NCI-H2196 treated with DMSO at 0.1 percent for 48 hours (cell line): Measurements from ENCODE around the gene NFATC2.

ENCODE experiments used
- DNase-seq: peaks from one replicate; lab custom pipeline; 2025; ENCODE audit not compliant: unreplicated experiment; lab: John Stamatoyannopoulos, UW

Gene NFATC2

GRCh38 chr20:51396365-51396909 is 146.1 kb downstream of the NFATC2 start:
- no peak for DNase-seq

- DNase-seq: no peak
These were observed 147.8 kb downstream of the NFATC2 start for GRCh38 chr20:51394706-51395105.

GRCh38 chr20:51393571-51393970 is 148.9 kb downstream of the NFATC2 start:
- DNase-seq: no peak

- no peak for DNase-seq
These were observed 149.8 kb downstream of the NFATC2 start for GRCh38 chr20:51392614-51393186.

- no peak for DNase-seq
These were observed 150.6 kb downstream of the NFATC2 start for GRCh38 chr20:51391926-51392325.

GRCh38 chr20:51389543-51390264 is 152.8 kb downstream of the NFATC2 start:
- DNase-seq: no peak

GRCh38 chr20:51388756-51389542 is 153.6 kb downstream of the NFATC2 start:
- no peak for DNase-seq

GRCh38 chr20:51388227-51388626 is 154.3 kb downstream of the NFATC2 start:
- DNase-seq: no peak

GRCh38 chr20:51387125-51387875 is 155.2 kb downstream of the NFATC2 start:
- no peak for DNase-seq

GRCh38 chr20:51386586-51386985 is 155.9 kb downstream of the NFATC2 start:
- no peak for DNase-seq

- DNase-seq: no peak
These were observed 156.6 kb downstream of the NFATC2 start for GRCh38 chr20:51385646-51386530.

GRCh38 chr20:51384875-51385274 is 157.6 kb downstream of the NFATC2 start:
- DNase-seq: no peak

- no peak for DNase-seq
These were observed 158.5 kb downstream of the NFATC2 start for GRCh38 chr20:51383891-51384510.

- no peak for DNase-seq
These were observed 159.3 kb downstream of the NFATC2 start for GRCh38 chr20:51382986-51383821.

- no peak for DNase-seq
These were observed 160.2 kb downstream of the NFATC2 start for GRCh38 chr20:51382111-51382985.

- no peak for DNase-seq
These were observed 161.0 kb downstream of the NFATC2 start for GRCh38 chr20:51381557-51381956.

- no peak for DNase-seq
These were observed 161.8 kb downstream of the NFATC2 start for GRCh38 chr20:51380401-51381385.
